GM20000 (cell line): ENCODE data around the gene UBR1.
A peak's percentile ranks its signal among the peaks of the same experiment; 100 is the strongest.

Source experiments
- DNase-seq: peaks from one replicate; pipeline ENCODE4 v3.0.0; 2012; ENCODE audit warnings: low spot score
- CTCF ChIP-seq: IDR thresholded peaks from 2 replicates; pipeline ENCODE4 v1.5.1; 2012; ENCODE audit warnings: mild to moderate bottlenecking, control low read depth; ENCODE audit errors: extremely low read depth, missing control alignments

Gene UBR1

GRCh38 chr15:43096411-43096810, 9.4 kb downstream of the UBR1 start:
- no peak for DNase-seq
- TF ChIP-seq CTCF = no peak

- TF ChIP-seq CTCF = no peak
These were observed 10.0 kb downstream of the UBR1 start for GRCh38 chr15:43095708-43096347.

DNA sequence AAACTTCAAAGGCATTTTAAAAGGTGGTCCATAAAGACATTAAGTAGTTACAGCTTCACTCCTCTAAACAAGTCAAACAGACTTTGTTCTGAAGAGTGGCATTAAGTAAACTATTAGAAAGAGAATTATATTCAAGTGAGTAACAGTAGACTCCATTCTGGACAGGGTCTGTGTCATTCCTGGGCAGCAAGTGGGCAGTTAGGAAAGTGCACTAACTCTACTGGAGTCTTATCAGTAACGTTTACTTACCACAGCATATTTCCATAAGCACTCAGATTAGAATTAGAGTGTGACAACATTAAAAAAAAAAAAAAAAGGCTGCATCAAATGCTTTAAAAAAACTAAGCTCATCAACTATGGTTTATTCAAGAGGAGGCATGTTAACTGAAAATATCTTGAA, 10.6 kb downstream of the UBR1 start:
- no peak for TF ChIP-seq CTCF
- no peak for DNase-seq

More at GRCh38 chr15:43095708-43096347, 10.0 kb downstream of the UBR1 start:
- no peak for DNase-seq

GRCh38 chr15:43094416-43095030, 11.3 kb downstream of the UBR1 start:
- no peak for DNase-seq
- no peak for TF ChIP-seq CTCF

DNA sequence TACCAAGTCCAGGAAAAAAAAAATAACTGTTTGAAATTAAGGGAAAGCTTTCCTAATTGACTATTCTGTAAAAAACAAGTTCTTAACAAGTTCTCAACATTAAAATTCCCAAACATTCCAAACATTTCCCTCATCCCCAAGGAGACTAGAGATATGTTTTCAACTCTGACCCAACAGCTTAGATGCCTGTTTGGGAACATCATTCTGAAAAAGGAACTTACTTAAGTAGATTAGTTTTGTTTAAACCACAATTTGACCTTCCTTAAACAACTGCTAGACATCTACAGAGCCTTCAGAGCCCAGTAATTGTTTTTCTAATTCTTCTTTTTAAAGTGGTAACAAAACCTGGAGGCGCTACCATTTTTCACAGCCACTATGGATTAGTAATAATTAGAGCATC, 12.8 kb downstream of the UBR1 start:
- DNase-seq = no peak
- no peak for TF ChIP-seq CTCF

DNA sequence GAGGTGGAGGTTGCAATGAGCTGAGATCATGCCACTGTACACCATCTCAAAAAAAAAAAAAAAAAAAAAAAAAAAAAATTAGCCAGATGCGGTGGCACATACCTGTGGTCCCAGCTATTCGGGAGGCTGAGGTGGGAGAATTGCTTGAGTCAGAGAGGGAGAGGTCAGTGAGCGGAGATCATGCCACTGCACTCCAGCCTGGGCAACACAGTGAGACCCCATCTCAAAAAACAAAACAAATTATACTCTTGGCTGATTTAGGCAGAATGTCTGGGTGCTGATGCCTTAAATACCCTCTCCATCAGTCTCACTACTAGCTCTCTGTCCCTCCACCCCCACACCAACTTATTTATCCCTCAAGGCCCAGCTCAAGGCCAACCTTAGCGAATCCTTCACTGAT, 14.0 kb downstream of the UBR1 start:
- TF ChIP-seq CTCF = no peak
- no peak for DNase-seq

DNA sequence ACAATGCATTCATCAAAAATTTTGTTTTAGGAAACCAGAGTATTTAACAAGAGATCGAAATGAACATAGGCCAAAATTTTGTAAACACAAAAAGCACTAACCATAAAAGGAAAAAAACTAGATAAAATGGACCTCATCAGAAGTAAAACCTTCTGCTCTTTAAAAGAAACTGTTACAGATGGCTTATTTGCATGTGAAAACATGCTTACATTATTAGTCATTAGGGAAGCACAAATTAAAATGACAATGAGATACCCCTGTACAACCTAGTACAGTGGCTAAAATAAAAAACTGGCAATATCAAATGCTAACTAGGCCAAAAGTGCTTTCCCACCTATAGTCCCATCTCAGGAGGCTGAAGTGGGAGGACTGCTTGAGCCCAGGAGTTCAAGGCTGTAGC, 19.3 kb downstream of the UBR1 start:
- TF ChIP-seq CTCF = no peak

More for the DNA sequence above, 19.3 kb downstream of the UBR1 start:
- DNase-seq = peak; percentile 35
